Measurements from ENCODE around the gene PPAT. TPM values are rescaled to one million over a fixed set of nuclear protein-coding genes. Genes with fewer than 3 reads are reported as not detected.
"Not testable (repeated sequence)": the region's sequence is repeated elsewhere in the genome, so short reads cannot be mapped to it uniquely, and the experiment has no call there.

PPAT gene
- total RNA-seq, 1 donor from 2014 or later = 14.5 TPM

GRCh38 chr4:56387023-56388001 is 48.1 kb downstream of the PPAT start, which contains the start of gene AASDH:
Gene AASDH, minus strand, starts transcription at chr4:56387491. Its CDS starts 3,192 bp downstream, at chr4:56384299.
- peak; percentile 94 for DNase-seq (ENCODE audit: low read depth)

GRCh38 chr4:56386091-56386490 is 49.3 kb downstream of the PPAT start:
- DNase-seq (ENCODE audit: low read depth) = no peak

- no peak for DNase-seq (ENCODE audit: low read depth)
These were observed 60.0 kb downstream of the PPAT start for GRCh38 chr4:56375458-56375857.

GRCh38 chr4:56374956-56375355 is 60.5 kb downstream of the PPAT start:
- DNase-seq (ENCODE audit: low read depth) = peak; percentile 40

- DNase-seq (ENCODE audit: low read depth) = no peak
These were observed 62.6 kb downstream of the PPAT start for GRCh38 chr4:56372774-56373173.

GRCh38 chr4:56371426-56372220 is 63.8 kb downstream of the PPAT start:
- DNase-seq (ENCODE audit: low read depth) = no peak

- DNase-seq (ENCODE audit: low read depth) = no peak
These were observed 65.0 kb downstream of the PPAT start for GRCh38 chr4:56370377-56370776.

GRCh38 chr4:56362981-56363380 is 72.4 kb downstream of the PPAT start:
- not testable (repeated sequence) for DNase-seq (ENCODE audit: low read depth)

GRCh38 chr4:56360071-56360470 is 75.3 kb downstream of the PPAT start:
- no peak for DNase-seq (ENCODE audit: low read depth)

GRCh38 chr4:56356650-56357049 is 78.8 kb downstream of the PPAT start:
- no peak for DNase-seq (ENCODE audit: low read depth)

GRCh38 chr4:56348576-56348975 is 86.8 kb downstream of the PPAT start:
- DNase-seq (ENCODE audit: low read depth) = no peak

GRCh38 chr4:56345458-56345857 is 90.0 kb downstream of the PPAT start:
- DNase-seq (ENCODE audit: low read depth) = no peak

Other genes with a start within 250 kb of the PPAT start
- 10.7 and 10.9 TPM in 2 replicates for gene AASDH, start 48.1 kb downstream of the PPAT start, total RNA-seq
- 40.1 and 46.3 TPM in 2 replicates for gene PAICS, start 645 bp upstream of the PPAT start, total RNA-seq
- gene SRP72, start 32.0 kb upstream of the PPAT start, total RNA-seq = 52.3 and 68.5 TPM in 2 replicates
- not detected in 2 replicates for gene ARL9, start 70.2 kb upstream of the PPAT start, total RNA-seq
- gene HOPX, start 245.7 kb upstream of the PPAT start, total RNA-seq = 4.1 and 9.4 TPM in 2 replicates